Common myeloid progenitor, CD34-positive (primary cell): ENCODE measurements around the gene SLITRK1.

Experiments
- CTCF ChIA-PET: fragments of 350-600 bp; sonication (Branson Sonifier 250); formaldehyde crosslinking; loops from one replicate; lab custom pipeline; 2021; ENCODE audit warnings: antibody characterized with exemption; lab: Charles Lee
- POLR2A ChIA-PET: fragments of 350-600 bp; sonication (Branson Sonifier 250); formaldehyde crosslinking; loops from one replicate; lab custom pipeline; 2021; ENCODE audit warnings: antibody characterized with exemption; lab: Charles Lee
- DNase-seq, 3 donors: peaks; one replicate each; pipeline versions ENCODE4 v3.0.0 to v3.0.0-alpha.2; 2013
- H3K27ac ChIP-seq, 2 experiments: 1 replicate in 1 of 2; 2 replicates in 1 of 2; pipeline ENCODE4 v1.7.0; 2013; ENCODE audit warnings: inconsistent platforms in 2 of 2, low read length in 2 of 2, mild to moderate bottlenecking in 2 of 2, low read depth in 1 of 2, moderate library complexity in 1 of 2; ENCODE audit not compliant: severe bottlenecking in 2 of 2, insufficient read depth in 1 of 2, poor library complexity in 1 of 2
- H3K27me3 ChIP-seq, 5 experiments: replicated peaks in 2 of 5; 1 replicate in 3 of 5; 2 replicates in 2 of 5; pipeline versions ENCODE4 v1.6.1 to v1.7.0; 2013; ENCODE audit warnings: low read length in 4 of 5, mild to moderate bottlenecking in 2 of 5, moderate library complexity in 2 of 5, inconsistent platforms in 1 of 5; ENCODE audit not compliant: insufficient read depth in 5 of 5, control insufficient read depth in 4 of 5
- H3K36me3 ChIP-seq, 4 experiments: 1 replicate in 2 of 4; 2 replicates in 2 of 4; pipeline versions ENCODE4 v1.6.1 to v1.7.0; 2013; ENCODE audit warnings: low read length in 3 of 4, control low read depth in 1 of 4, mild to moderate bottlenecking in 1 of 4; ENCODE audit not compliant: control insufficient read depth in 4 of 4, insufficient read depth in 4 of 4
- H3K4me1 ChIP-seq, 4 experiments: 1 replicate in 3 of 4; 2 replicates in 1 of 4; pipeline versions ENCODE4 v1.6.1 to v1.7.1; 2013; ENCODE audit warnings: low read length in 3 of 4, mild to moderate bottlenecking in 3 of 4, control low read depth in 1 of 4, inconsistent platforms in 1 of 4, moderate library complexity in 1 of 4; ENCODE audit not compliant: control insufficient read depth in 4 of 4, insufficient read depth in 4 of 4; ENCODE audit errors: control extremely low read depth in 1 of 4
- H3K4me3 ChIP-seq, 7 experiments: 1 replicate in 4 of 7; 2 replicates in 3 of 7; pipeline versions ENCODE4 v1.5.1 to v1.7.0; 2013; ENCODE audit warnings: mild to moderate bottlenecking in 7 of 7, low read length in 6 of 7, moderate library complexity in 6 of 7, inconsistent platforms in 2 of 7, low read depth in 2 of 7, control low read depth in 1 of 7; ENCODE audit not compliant: insufficient read depth in 4 of 7, control insufficient read depth in 1 of 7; ENCODE audit errors: extremely low read depth in 1 of 7
- H3K9me3 ChIP-seq, 5 experiments: 1 replicate in 4 of 5; 2 replicates in 1 of 5; pipeline versions ENCODE4 v1.6.1 to v1.7.1; 2013; ENCODE audit warnings: low read length in 4 of 5, mild to moderate bottlenecking in 2 of 5, inconsistent platforms in 1 of 5, low read depth in 1 of 5, moderate library complexity in 1 of 5; ENCODE audit not compliant: control insufficient read depth in 4 of 5, insufficient read depth in 2 of 5; ENCODE audit errors: control extremely low read depth in 1 of 5
- WGBS: methylation state at CpG from one replicate; pipeline ENCODE4 v1.1.5; 2013; ENCODE audit not compliant: insufficient coverage; 5-methylcytosine and 5-hydroxymethylcytosine counted together

The SLITRK1 gene

DNA sequence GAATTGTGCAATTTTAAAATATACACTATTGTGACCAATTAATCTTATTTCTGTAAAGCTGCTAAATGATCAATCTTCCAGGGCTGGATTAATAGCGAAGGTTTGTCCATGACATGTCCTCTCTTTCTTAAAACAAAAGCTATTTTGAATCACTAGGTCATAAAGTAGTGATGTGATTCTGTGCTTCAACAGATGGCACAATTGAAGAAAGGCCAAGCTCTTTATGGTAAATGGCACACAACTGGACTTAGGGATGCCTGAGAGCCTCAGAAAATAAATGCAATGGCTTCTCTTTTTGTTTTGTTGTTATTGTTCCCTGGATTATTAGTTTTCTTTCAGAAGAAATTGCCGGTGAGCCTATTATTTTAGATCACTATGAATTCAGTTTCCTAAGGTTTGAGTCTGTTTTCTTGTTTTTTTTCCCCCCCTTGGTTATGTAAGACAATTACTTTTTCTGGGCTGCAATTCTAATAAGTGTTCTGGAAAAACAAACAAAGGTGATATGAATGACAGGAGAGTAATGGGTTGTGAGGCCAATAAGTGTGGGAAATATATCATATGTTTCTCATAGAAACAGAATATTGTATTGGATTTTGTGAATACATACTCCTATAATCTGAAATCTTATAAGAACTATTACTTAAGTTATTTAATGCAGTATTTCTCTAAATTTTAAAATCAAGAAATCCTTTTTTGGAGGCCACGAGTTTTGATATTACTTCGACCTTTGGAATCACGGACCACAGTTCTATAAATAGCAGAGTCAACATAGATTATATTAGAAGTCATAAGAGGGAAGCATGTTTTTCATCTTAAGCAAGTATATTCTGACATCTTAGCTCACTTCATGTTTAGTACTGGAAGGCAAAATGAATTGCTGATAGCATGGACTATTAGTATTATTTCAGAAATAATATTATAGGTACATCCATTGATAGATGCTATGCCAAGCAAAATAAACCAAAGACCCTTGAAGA lies 16.8 kb downstream of the SLITRK1 start:
- Histone ChIP-seq H3K27ac (no peak overlapping the region), H3K36me3 (no peaks in the 10 kb centered on the region), H3K9me3 (no peaks in the 10 kb centered on the region), H3K4me3 (no peak overlapping the region), H3K4me1 (no peaks in the 10 kb centered on the region), H3K27me3 (no peaks in the 10 kb centered on the region)
- DNase-seq: no peak
- WGBS: no CpG with 5 or more reads among the region's 5 CpGs
- POLR2A ChIA-PET: no interaction called here
- CTCF ChIA-PET: no interaction called here

GRCh38 chr13:83853771-83854170 lies 28.5 kb downstream of the SLITRK1 start:
- CTCF ChIA-PET: interaction anchor here (1.0 kb wide), 1 partner anchor 15 kb away, joined by 3 read pairs; no protein-coding TSS in a partner anchor

DNA sequence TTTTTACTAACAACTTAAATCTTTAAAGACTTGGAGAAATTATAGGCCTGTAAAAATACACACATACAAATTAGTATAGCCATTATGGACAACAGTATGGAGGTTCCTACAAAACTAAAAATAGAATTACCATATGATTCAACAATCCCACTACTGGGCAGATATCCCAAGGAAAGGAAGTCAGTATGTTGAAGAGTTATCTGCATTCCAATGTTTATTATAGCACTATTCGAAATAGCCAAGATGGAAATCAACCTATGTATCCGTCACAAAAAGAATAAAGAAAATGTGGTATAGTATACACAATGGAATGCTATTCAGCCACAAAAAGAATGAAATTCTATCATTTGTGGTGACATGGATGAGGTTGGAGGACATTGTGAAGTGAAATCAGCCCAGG lies 37.2 kb downstream of the SLITRK1 start:
- no CpG with 5 or more reads among the region's 2 CpGs for WGBS

More at GRCh38 chr13:83853771-83854170, 28.5 kb downstream of the SLITRK1 start:
- WGBS: 100% methylated on average over 2 of the region's 3 CpGs
- H3K4me1 ChIP-seq: no peaks in the 10 kb centered on the region
- no peak for DNase-seq
- no peaks in the 10 kb centered on the region for H3K36me3 ChIP-seq
- no peaks in the 10 kb centered on the region for H3K27me3 ChIP-seq
- no peak overlapping the region for H3K4me3 ChIP-seq
- H3K9me3 ChIP-seq: no peaks in the 10 kb centered on the region
- no peak overlapping the region for H3K27ac ChIP-seq
- POLR2A ChIA-PET: no interaction called here

DNA sequence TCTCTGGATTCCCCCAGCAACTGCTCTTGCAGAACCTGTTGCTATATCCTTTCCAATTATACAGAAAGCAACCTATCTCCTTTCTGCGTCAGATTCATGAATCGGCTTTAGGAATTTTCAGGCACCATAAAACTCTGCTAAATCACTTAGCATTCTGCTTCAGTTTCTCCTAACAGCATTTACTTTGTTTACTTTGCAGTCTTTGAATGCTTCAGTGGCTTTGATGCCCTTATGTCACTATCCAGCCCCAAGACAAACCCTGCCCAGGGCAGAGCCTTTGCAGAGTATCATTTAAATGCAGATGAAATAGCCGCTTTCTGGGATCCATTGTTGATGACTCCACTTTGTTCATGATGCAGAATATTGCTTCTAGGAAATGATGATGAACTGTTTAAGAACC lies 43.1 kb downstream of the SLITRK1 start:
- 94% methylated on average over 2 of the region's 3 CpGs for whole genome bisulfite sequencing
- no peak overlapping the region for H3K27ac ChIP-seq
- H3K4me1 ChIP-seq: no peaks in the 10 kb centered on the region
- no peaks in the 10 kb centered on the region for H3K27me3 ChIP-seq
- DNase-seq: no peak
- H3K9me3 ChIP-seq: peaks cover 0 to 4% (median 0%) of the 10 kb centered on the region in 5 experiments
- H3K36me3 ChIP-seq: no peaks in the 10 kb centered on the region
- ChIA-PET CTCF (no interaction called here), POLR2A (no interaction called here)
- H3K4me3 ChIP-seq: no peak overlapping the region

More for the DNA sequence above, 37.2 kb downstream of the SLITRK1 start:
- no peaks in the 10 kb centered on the region for H3K4me1 ChIP-seq
- ChIA-PET CTCF (no interaction called here), POLR2A (no interaction called here)
- H3K9me3 ChIP-seq: no peaks in the 10 kb centered on the region
- no peak overlapping the region for H3K4me3 ChIP-seq
- H3K36me3 ChIP-seq: no peaks in the 10 kb centered on the region
- DNase-seq: no peak
- H3K27ac ChIP-seq: no peak overlapping the region
- no peaks in the 10 kb centered on the region for H3K27me3 ChIP-seq

DNA sequence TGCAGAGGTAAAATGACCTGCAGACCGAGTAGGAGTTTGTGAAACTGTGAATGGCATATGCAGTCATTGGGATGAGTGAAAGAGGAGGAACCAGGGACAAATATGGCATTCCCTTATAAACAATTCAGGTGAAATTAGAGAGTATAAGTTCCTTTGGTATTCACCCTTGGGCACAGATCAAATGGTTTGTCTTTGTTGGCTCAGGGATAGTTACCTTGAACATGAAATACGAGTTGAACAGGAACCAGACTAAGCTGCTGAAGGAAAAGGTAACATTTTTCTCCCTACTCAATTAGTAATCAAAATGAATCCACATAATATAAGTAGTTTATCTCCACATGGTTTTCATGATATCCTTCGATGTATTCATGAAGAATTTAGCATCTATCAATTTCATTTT lies 50.5 kb downstream of the SLITRK1 start:
- H3K9me3 ChIP-seq: peaks cover 0 to 2% (median 0%) of the 10 kb centered on the region in 5 experiments
- DNase-seq: no peak
- WGBS: 100% methylated on average over 1 of the region's 3 CpGs
- ChIA-PET POLR2A (no interaction called here), CTCF (no interaction called here)
- peaks cover 0 to 3% (median 0%) of the 10 kb centered on the region in 4 experiments for H3K4me1 ChIP-seq
- H3K27ac ChIP-seq: no peak overlapping the region
- H3K36me3 ChIP-seq: no peaks in the 10 kb centered on the region
- H3K27me3 ChIP-seq: no peaks in the 10 kb centered on the region
- no peak overlapping the region for H3K4me3 ChIP-seq

- POLR2A ChIA-PET: interaction anchor here (0.6 kb wide), 1 partner anchor 873 kb away, joined by 4 read pairs; no protein-coding TSS in a partner anchor
- no peak for DNase-seq
- WGBS: 93% methylated on average over 2 of the region's 2 CpGs
- CTCF ChIA-PET: interaction anchor here (0.6 kb wide), 1 partner anchor 340 kb away, joined by 3 read pairs; no protein-coding TSS in a partner anchor
- Histone ChIP-seq H3K4me1 (peaks cover 0 to 3% (median 0%) of the 10 kb centered on the region in 4 experiments), H3K36me3 (no peaks in the 10 kb centered on the region), H3K27me3 (no peaks in the 10 kb centered on the region), H3K4me3 (no peak overlapping the region), H3K27ac (no peak overlapping the region), H3K9me3 (no peaks in the 10 kb centered on the region)
Measured at GRCh38 chr13:83829810-83830209, 52.5 kb downstream of the SLITRK1 start.

DNA sequence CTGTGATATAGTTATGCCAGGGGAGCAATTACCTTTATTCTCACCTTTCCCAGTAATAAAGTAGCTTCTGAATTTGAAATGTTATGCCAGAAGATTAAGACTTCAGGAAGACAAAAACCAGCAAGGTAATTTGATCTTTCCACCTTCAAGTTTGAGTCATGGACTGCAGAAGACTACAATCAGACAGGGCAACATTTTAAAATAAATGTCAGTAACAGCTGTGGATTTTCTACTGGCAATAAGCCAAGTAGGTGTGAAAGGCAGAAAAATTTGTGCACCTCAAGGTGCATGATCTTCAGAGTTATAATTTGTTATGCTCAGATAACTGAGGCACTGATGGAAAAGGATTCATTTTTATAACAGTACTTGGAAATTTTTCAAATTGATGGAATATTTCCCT lies 54.9 kb downstream of the SLITRK1 start:
- no peaks in the 10 kb centered on the region for H3K27me3 ChIP-seq
- H3K9me3 ChIP-seq: peaks cover 0 to 14% (median 7%) of the 10 kb centered on the region in 5 experiments
- no peak overlapping the region for H3K4me3 ChIP-seq
- ChIA-PET POLR2A (no interaction called here), CTCF (no interaction called here)
- DNase-seq: no peak
- H3K36me3 ChIP-seq: no peaks in the 10 kb centered on the region
- H3K4me1 ChIP-seq: no peaks in the 10 kb centered on the region
- H3K27ac ChIP-seq: no peak overlapping the region
